ENCODE results near the gene SARS1.
"Not testable (repeated sequence)": the region's sequence is repeated elsewhere in the genome, so short reads cannot be mapped to it uniquely, and the experiment has no call there.

Gene SARS1

GRCh38 chr1:109192433-109192832, 21.3 kb upstream of the SARS1 start:
- DNase-seq (ENCODE audit: low spot score), result no peak

- DNase-seq (ENCODE audit: low spot score), result no peak
Observed at GRCh38 chr1:109193653-109194590, 19.8 kb upstream of the SARS1 start.

- DNase-seq (ENCODE audit: low spot score), result no peak
Observed at GRCh38 chr1:109197158-109198042, 16.3 kb upstream of the SARS1 start.

- no peak for DNase-seq (ENCODE audit: low spot score)
Observed at GRCh38 chr1:109198043-109198695, 15.5 kb upstream of the SARS1 start.

- DNase-seq (ENCODE audit: low spot score), result no peak
Observed at GRCh38 chr1:109198745-109199144, 15.0 kb upstream of the SARS1 start.

- DNase-seq (ENCODE audit: low spot score), result no peak
Observed at GRCh38 chr1:109199710-109200109, 14.0 kb upstream of the SARS1 start.

GRCh38 chr1:109201123-109201703, 12.5 kb upstream of the SARS1 start:
- peak; percentile 77 for DNase-seq (ENCODE audit: low spot score)

GRCh38 chr1:109204484-109204883, 9.2 kb upstream of the SARS1 start:
- no peak for DNase-seq (ENCODE audit: low spot score)

GRCh38 chr1:109206339-109206738, 7.4 kb upstream of the SARS1 start:
- no peak for DNase-seq (ENCODE audit: low spot score)

GRCh38 chr1:109207467-109208103, 6.1 kb upstream of the SARS1 start:
- DNase-seq (ENCODE audit: low spot score), result no peak

- DNase-seq (ENCODE audit: low spot score), result no peak
Observed at GRCh38 chr1:109208394-109208793, 5.3 kb upstream of the SARS1 start.

GRCh38 chr1:109208836-109209463, 4.8 kb upstream of the SARS1 start:
- no peak for DNase-seq (ENCODE audit: low spot score)

- no peak for DNase-seq (ENCODE audit: low spot score)
Observed at GRCh38 chr1:109210058-109210457, 3.7 kb upstream of the SARS1 start.

- DNase-seq (ENCODE audit: low spot score), result no peak
Observed at GRCh38 chr1:109213345-109213823, 334 bp upstream of the SARS1 start.

- DNase-seq (ENCODE audit: low spot score), result peak; percentile 39
Observed at GRCh38 chr1:109214695-109215623, 1.2 kb downstream of the SARS1 start.

- no peak for DNase-seq (ENCODE audit: low spot score)
Observed at GRCh38 chr1:109216662-109217061, 2.9 kb downstream of the SARS1 start.

GRCh38 chr1:109218516-109218915, 4.8 kb downstream of the SARS1 start:
- no peak for DNase-seq (ENCODE audit: low spot score)

- DNase-seq (ENCODE audit: low spot score), result not testable (repeated sequence)
Observed at GRCh38 chr1:109221201-109221600, 7.5 kb downstream of the SARS1 start.

- no peak for DNase-seq (ENCODE audit: low spot score)
Observed at GRCh38 chr1:109225308-109225707, 11.6 kb downstream of the SARS1 start.

All from globus pallidus (tissue), 1 donor.